ENCODE data around the gene SERINC2. TPM values are rescaled to one million over a fixed set of nuclear protein-coding genes. Genes with fewer than 3 reads are reported as not detected.

Gene SERINC2
- total and polyA plus RNA-seq, 9 of the 15 experiments (the other 6 are each of a cell fraction or from before 2014, with no cell fraction given): 0.07 to 1.2 (median 0.70) TPM; not detected in 2

- TF ChIP-seq REST (IDR thresholded peaks at IDR 0.05; ENCODE audit: borderline replicate concordance) (no peak), REST (CRISPR knock-in tag; IDR thresholded peaks at IDR 0.05; ENCODE audit: low read depth) (no peak), NBN (IDR thresholded peaks at IDR 0.05; ENCODE audit: low read depth) (no peak), EGR1 (conservative IDR thresholded peaks at IDR 0.05) (no peak), GTF2A2 (tag; IDR thresholded peaks at IDR 0.05) (no peak)
Measured at GRCh38 chr1:31439276-31439675, 26.3 kb downstream of the SERINC2 start (continued).

Data from K562 (cell line).